SK-N-SH (cell line): ENCODE results near the gene ANKFN1.

Experiments used
- CTCF ChIP-seq: fragments of 200-600 bp; sonication (generic); IDR thresholded peaks from 2 replicates; pipeline ENCODE4 v1.6.1; 2017; ENCODE audit warnings: antibody characterized with exemption, mild to moderate bottlenecking, moderate library complexity
- EZH2phosphoT487 ChIP-seq: fragments of 200-600 bp; sonication (generic); IDR thresholded peaks from 2 replicates; pipeline ENCODE4 v1.6.1; 2017; ENCODE audit warnings: low read depth, mixed run types, mild to moderate bottlenecking, antibody characterized with exemption, moderate library complexity, borderline replicate concordance
- GATA2 ChIP-seq: sonication (generic); formaldehyde crosslinking; IDR thresholded peaks from 2 replicates; pipeline ENCODE4 v1.5.0; 2020; ENCODE audit warnings: mild to moderate bottlenecking, missing genetic modification reagents
- JUND ChIP-seq: IDR thresholded peaks from 2 replicates; pipeline ENCODE4 v1.4.0; 2012
- MAX ChIP-seq: IDR thresholded peaks from 2 replicates; pipeline ENCODE4 v1.4.0; 2012; ENCODE audit warnings: low read depth
- POLR2AphosphoS5 ChIP-seq: IDR thresholded peaks from 2 replicates; pipeline ENCODE4 v1.6.1; 2012; ENCODE audit warnings: low read depth, low read length
- RAD21 ChIP-seq: IDR thresholded peaks from 2 replicates; pipeline ENCODE4 v1.6.1; 2012; ENCODE audit warnings: mild to moderate bottlenecking, low read length
- TAF1 ChIP-seq: IDR thresholded peaks from 2 replicates; pipeline ENCODE4 v1.6.1; 2012; ENCODE audit warnings: low read depth, mild to moderate bottlenecking, low read length, moderate library complexity, borderline replicate concordance
- USF2 ChIP-seq: fragments of 150-350 bp; IDR thresholded peaks from 2 replicates; pipeline ENCODE4 v1.6.1; 2017; ENCODE audit warnings: antibody characterized with exemption, low read length, low read depth, borderline replicate concordance

- TF ChIP-seq RAD21 (no peak), POLR2AphosphoS5 (no peak), CTCF (no peak), TAF1 (no peak), EZH2phosphoT487 (no peak), MAX (no peak), GATA2 (CRISPR knock-in tag) (no peak), JUND (no peak), USF2 (no peak)
Observed at GRCh38 chr17:56119936-56120335, 33.3 kb upstream of the ANKFN1 start.
